ENCODE results near the gene RHOH.

DNA sequence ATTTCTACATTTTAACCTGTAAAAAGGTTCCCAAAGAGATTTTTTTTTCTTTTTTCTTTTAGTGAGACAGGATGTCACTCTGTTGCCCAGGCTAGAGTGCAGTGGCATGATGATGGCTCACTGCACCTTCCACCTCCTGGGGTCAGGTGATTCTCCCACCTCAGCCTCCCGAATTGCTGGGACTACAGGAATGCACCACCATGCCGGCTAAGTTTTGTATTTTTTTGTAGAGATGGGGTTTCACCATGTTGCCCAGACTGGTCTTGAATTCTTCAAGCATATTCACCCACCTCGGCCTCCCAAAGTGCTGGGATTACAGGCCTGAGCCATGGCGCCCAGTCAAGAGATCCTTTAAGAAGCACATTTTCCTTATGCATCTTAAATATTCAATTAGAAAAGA lies 12.6 kb downstream of the RHOH start:
- TF ChIP-seq, protein P1, sequence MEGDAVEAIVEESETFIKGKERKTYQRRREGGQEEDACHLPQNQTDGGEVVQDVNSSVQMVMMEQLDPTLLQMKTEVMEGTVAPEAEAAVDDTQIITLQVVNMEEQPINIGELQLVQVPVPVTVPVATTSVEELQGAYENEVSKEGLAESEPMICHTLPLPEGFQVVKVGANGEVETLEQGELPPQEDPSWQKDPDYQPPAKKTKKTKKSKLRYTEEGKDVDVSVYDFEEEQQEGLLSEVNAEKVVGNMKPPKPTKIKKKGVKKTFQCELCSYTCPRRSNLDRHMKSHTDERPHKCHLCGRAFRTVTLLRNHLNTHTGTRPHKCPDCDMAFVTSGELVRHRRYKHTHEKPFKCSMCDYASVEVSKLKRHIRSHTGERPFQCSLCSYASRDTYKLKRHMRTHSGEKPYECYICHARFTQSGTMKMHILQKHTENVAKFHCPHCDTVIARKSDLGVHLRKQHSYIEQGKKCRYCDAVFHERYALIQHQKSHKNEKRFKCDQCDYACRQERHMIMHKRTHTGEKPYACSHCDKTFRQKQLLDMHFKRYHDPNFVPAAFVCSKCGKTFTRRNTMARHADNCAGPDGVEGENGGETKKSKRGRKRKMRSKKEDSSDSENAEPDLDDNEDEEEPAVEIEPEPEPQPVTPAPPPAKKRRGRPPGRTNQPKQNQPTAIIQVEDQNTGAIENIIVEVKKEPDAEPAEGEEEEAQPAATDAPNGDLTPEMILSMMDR (conservative IDR thresholded peaks at IDR 0.05), result no peak
- TF ChIP-seq EZH2 (IDR thresholded peaks at IDR 0.05; ENCODE audit: low read depth), result no peak

Data from PC-9 (cell line).